Measurements from ENCODE around the gene RACK1. TPM values are rescaled to one million over a fixed set of nuclear protein-coding genes. Genes with fewer than 3 reads are reported as not detected.
"Not testable (repeated sequence)": the region's sequence is repeated elsewhere in the genome, so short reads cannot be mapped to it uniquely, and the experiment has no call there.

Gene RACK1
- 1,000 to 10,000 TPM; 2,341 to 2,398 TPM for total RNA-seq
- polyA plus RNA-seq = 1,821 TPM

- Mint-ChIP-seq H3K4me3 (peak within 1 kb of the TSS; percentile 94 to 99 (median 97)), H3K4me1 (peaks cover 68 to 76% (median 70%) of the 10 kb centered on the region in 3 donors), H3K9me3 (no peaks in the 10 kb centered on the region), H3K36me3 (peaks cover 11 to 58% (median 16%) of the 10 kb centered on the region in 3 donors), H3K27me3 (peaks cover 0 to 2% of the 10 kb centered on the region in 2 donors), H3K27ac (peak within 1 kb of the TSS; percentile 96 to 99 (median 98))
- Histone ChIP-seq H3K9me3 (ENCODE audit: low read length) (no peaks in the 10 kb centered on the region), H3K36me3 (ENCODE audit: insufficient read depth, low read length) (peaks cover 28% of the 10 kb centered on the region), H3K27me3 (ENCODE audit: insufficient read depth, low read length, poor library complexity, severe bottlenecking) (no peaks in the 10 kb centered on the region), H3K4me1 (ENCODE audit: insufficient read depth, low read length) (peaks cover 64% of the 10 kb centered on the region), H3K27ac (ENCODE audit: low read depth, low read length) (peak within 1 kb of the TSS; percentile 96), H3K4me3 (ENCODE audit: low read length) (peak within 1 kb of the TSS; percentile 95)
- peak; percentile 83 to 93 (median 87) for DNase-seq
- ChIA-PET POLR2A (interaction anchor here (0.6 to 8.9 kb wide), 8 partner anchors 17 to 433 kb away, joined by 3 to 94 read pairs (median 8); partner anchors contain the start of genes TRIM41 and TRIM52), CTCF (interaction anchor here (0.9 to 2.6 kb wide), 7 partner anchors 8 to 59 kb away, joined by 3 to 22 read pairs (median 5); partner anchors contain the start of genes TRIM41 and TRIM52)
Observed at GRCh38 chr5:181243564-181244343, at the start of gene RACK1. TSS of gene RACK1 (minus strand) at chr5:181243906. CDS start at chr5:181243800, 106 bp downstream.

GRCh38 chr5:181287331-181287730 lies 43.6 kb upstream of the RACK1 start:
- H3K27me3 Mint-ChIP-seq; H3K4me3 Mint-ChIP-seq; H3K4me1 Mint-ChIP-seq; H3K36me3 ChIP-seq (ENCODE audit: insufficient read depth, low read length); POLR2A ChIA-PET; H3K4me3 ChIP-seq (ENCODE audit: low read length); H3K9me3 ChIP-seq (ENCODE audit: low read length); H3K27ac Mint-ChIP-seq; H3K9me3 Mint-ChIP-seq; CTCF ChIA-PET; H3K4me1 ChIP-seq (ENCODE audit: insufficient read depth, low read length); H3K27me3 ChIP-seq (ENCODE audit: insufficient read depth, low read length, poor library complexity, severe bottlenecking); H3K27ac ChIP-seq (ENCODE audit: low read depth, low read length); H3K36me3 Mint-ChIP-seq; DNase-seq: not testable (repeated sequence)

- CTCF ChIA-PET; H3K27me3 Mint-ChIP-seq; H3K9me3 ChIP-seq (ENCODE audit: low read length); H3K36me3 ChIP-seq (ENCODE audit: insufficient read depth, low read length); H3K4me1 ChIP-seq (ENCODE audit: insufficient read depth, low read length); H3K4me1 Mint-ChIP-seq; H3K9me3 Mint-ChIP-seq; DNase-seq; H3K4me3 Mint-ChIP-seq; H3K27me3 ChIP-seq (ENCODE audit: insufficient read depth, low read length, poor library complexity, severe bottlenecking); POLR2A ChIA-PET; H3K27ac ChIP-seq (ENCODE audit: low read depth, low read length); H3K4me3 ChIP-seq (ENCODE audit: low read length); H3K36me3 Mint-ChIP-seq: not testable (repeated sequence)
- peak overlapping the region in 1 of 8 donors; percentile 17 for H3K27ac Mint-ChIP-seq
Observed at GRCh38 chr5:181285962-181286705, 42.4 kb upstream of the RACK1 start.

GRCh38 chr5:181283841-181284755 lies 40.4 kb upstream of the RACK1 start:
- H3K27ac Mint-ChIP-seq = peak overlapping the region in 3 of 8 donors; percentile 7 to 33 (median 24)
- H3K4me3 ChIP-seq (ENCODE audit: low read length); H3K36me3 Mint-ChIP-seq; CTCF ChIA-PET; H3K27ac ChIP-seq (ENCODE audit: low read depth, low read length); H3K4me3 Mint-ChIP-seq; H3K27me3 ChIP-seq (ENCODE audit: insufficient read depth, low read length, poor library complexity, severe bottlenecking); H3K9me3 ChIP-seq (ENCODE audit: low read length); H3K4me1 ChIP-seq (ENCODE audit: insufficient read depth, low read length); H3K36me3 ChIP-seq (ENCODE audit: insufficient read depth, low read length); H3K4me1 Mint-ChIP-seq; POLR2A ChIA-PET; DNase-seq; H3K27me3 Mint-ChIP-seq; H3K9me3 Mint-ChIP-seq: not testable (repeated sequence)

- H3K27me3 Mint-ChIP-seq = no peaks in the 10 kb centered on the region
- no peak overlapping the region for H3K4me3 Mint-ChIP-seq
- no peak overlapping the region for H3K27ac ChIP-seq (ENCODE audit: low read depth, low read length)
- no peak for DNase-seq
- ChIA-PET CTCF (no interaction called here), POLR2A (no interaction called here)
- H3K36me3 ChIP-seq (ENCODE audit: insufficient read depth, low read length) = no peaks in the 10 kb centered on the region
- no peaks in the 10 kb centered on the region for H3K4me1 ChIP-seq (ENCODE audit: insufficient read depth, low read length)
- no peak overlapping the region for H3K27ac Mint-ChIP-seq
- no peaks in the 10 kb centered on the region for H3K9me3 ChIP-seq (ENCODE audit: low read length)
- no peaks in the 10 kb centered on the region for H3K27me3 ChIP-seq (ENCODE audit: insufficient read depth, low read length, poor library complexity, severe bottlenecking)
- no peaks in the 10 kb centered on the region for H3K9me3 Mint-ChIP-seq
- no peaks in the 10 kb centered on the region for H3K36me3 Mint-ChIP-seq
- no peak overlapping the region for H3K4me3 ChIP-seq (ENCODE audit: low read length)
- peaks cover 0 to 3% (median 0%) of the 10 kb centered on the region in 3 donors for H3K4me1 Mint-ChIP-seq
Observed at GRCh38 chr5:181283347-181283746, 39.6 kb upstream of the RACK1 start.

GRCh38 chr5:181282874-181283273 lies 39.2 kb upstream of the RACK1 start:
- Histone ChIP-seq H3K9me3 (ENCODE audit: low read length) (no peaks in the 10 kb centered on the region), H3K4me3 (ENCODE audit: low read length) (no peak overlapping the region), H3K4me1 (ENCODE audit: insufficient read depth, low read length) (no peaks in the 10 kb centered on the region), H3K27ac (ENCODE audit: low read depth, low read length) (no peak overlapping the region), H3K36me3 (ENCODE audit: insufficient read depth, low read length) (no peaks in the 10 kb centered on the region), H3K27me3 (ENCODE audit: insufficient read depth, low read length, poor library complexity, severe bottlenecking) (no peaks in the 10 kb centered on the region)
- Mint-ChIP-seq H3K4me3 (no peak overlapping the region), H3K27ac (no peak overlapping the region), H3K9me3 (no peaks in the 10 kb centered on the region), H3K4me1 (peaks cover 0 to 3% (median 0%) of the 10 kb centered on the region in 3 donors), H3K36me3 (no peaks in the 10 kb centered on the region), H3K27me3 (no peaks in the 10 kb centered on the region)
- DNase-seq = no peak
- CTCF ChIA-PET = no interaction called here
- POLR2A ChIA-PET = no interaction called here

- H3K4me1 ChIP-seq (ENCODE audit: insufficient read depth, low read length); H3K9me3 Mint-ChIP-seq; H3K36me3 ChIP-seq (ENCODE audit: insufficient read depth, low read length); H3K4me3 Mint-ChIP-seq; H3K36me3 Mint-ChIP-seq; DNase-seq; POLR2A ChIA-PET; H3K27me3 ChIP-seq (ENCODE audit: insufficient read depth, low read length, poor library complexity, severe bottlenecking); H3K27me3 Mint-ChIP-seq; H3K9me3 ChIP-seq (ENCODE audit: low read length); H3K27ac ChIP-seq (ENCODE audit: low read depth, low read length); H3K4me1 Mint-ChIP-seq; H3K4me3 ChIP-seq (ENCODE audit: low read length); H3K27ac Mint-ChIP-seq: not testable (repeated sequence)
- CTCF ChIA-PET = interaction anchor here (1.4 kb wide), 1 partner anchor 91 kb away, joined by 3 read pairs; no protein-coding TSS in a partner anchor
Observed at GRCh38 chr5:181282415-181282814, 38.7 kb upstream of the RACK1 start.

Measured in CD8-positive, alpha-beta memory T cell (primary cell).